K562 (cell line): ENCODE results near the gene NUDT22. TPM values are rescaled to one million over a fixed set of nuclear protein-coding genes. Genes with fewer than 3 reads are reported as not detected.

Experiments
- ARID1B ChIP-seq: fragments of 450-650 bp; IDR thresholded peaks from 2 replicates; pipeline ENCODE4 v1.6.1; 2016; ENCODE audit warnings: antibody characterized with exemption, mild to moderate bottlenecking, inconsistent platforms
- ARID4B ChIP-seq: sonication (generic); formaldehyde crosslinking; IDR thresholded peaks from 2 replicates; pipeline ENCODE4 v1.8.0; 2022; ENCODE audit warnings: mild to moderate bottlenecking, missing genetic modification reagents
- COPS2 ChIP-seq: fragments of 450-650 bp; conservative IDR thresholded peaks from 2 replicates; pipeline ENCODE4 v1.6.1; 2016; ENCODE audit warnings: mild to moderate bottlenecking, moderate library complexity
- GABPB1 ChIP-seq: sonication (generic); formaldehyde crosslinking; IDR thresholded peaks from 2 replicates; pipeline ENCODE4 v1.8.0; 2022; ENCODE audit warnings: mild to moderate bottlenecking, missing genetic modification reagents
- KLF16 ChIP-seq: IDR thresholded peaks from 2 replicates; pipeline ENCODE4 v1.6.1; 2016; ENCODE audit warnings: antibody characterized with exemption
- NCOA6 ChIP-seq: fragments of 450-650 bp; IDR thresholded peaks from 2 replicates; pipeline ENCODE4 v1.6.1; 2017; ENCODE audit warnings: mild to moderate bottlenecking
- NFIC ChIP-seq: fragments of 450-650 bp; IDR thresholded peaks from 2 replicates; pipeline ENCODE4 v1.6.1; 2017; ENCODE audit warnings: mild to moderate bottlenecking, inconsistent platforms
- NONO ChIP-seq, 2 experiments: fragments of 200-400 bp in 1 of 2; fragments of 450-650 bp in 1 of 2; formaldehyde crosslinking in 1 of 2; IDR thresholded peaks; 2 replicates each; pipeline ENCODE4 v1.6.1; 2017; ENCODE audit warnings: low read depth in 2 of 2, mild to moderate bottlenecking in 2 of 2, moderate library complexity in 2 of 2, low read length in 1 of 2
- RB1 ChIP-seq: fragments of 450-650 bp; IDR thresholded peaks from 2 replicates; pipeline ENCODE4 v1.6.1; 2017; ENCODE audit warnings: low read depth, mild to moderate bottlenecking
- SMARCA4 ChIP-seq: fragments of 450-650 bp; IDR thresholded peaks from 2 replicates; pipeline ENCODE4 v1.6.1; 2016
- TCF7L2 ChIP-seq: fragments of 150-350 bp; IDR thresholded peaks from 2 replicates; pipeline ENCODE4 v1.6.1; 2016; ENCODE audit warnings: low read depth, mild to moderate bottlenecking, low read length, moderate library complexity
- TCFL5 ChIP-seq: fragments of 250-450 bp; sonication (Bioruptor Pico); conservative IDR thresholded peaks from 2 replicates; pipeline ENCODE4 v1.6.1; 2021; ENCODE audit warnings: mild to moderate bottlenecking, moderate library complexity, matching md5 sums
- TOE1 ChIP-seq, 2 experiments: fragments of 450-650 bp in 1 of 2; sonication (generic) in 1 of 2; formaldehyde crosslinking in 1 of 2; IDR thresholded peaks; 2 replicates each; pipeline versions ENCODE4 v1.7.1 to v1.8.0; 2016 to 2022; ENCODE audit warnings: borderline replicate concordance in 2 of 2, mild to moderate bottlenecking in 2 of 2, antibody characterized with exemption in 1 of 2, inconsistent platforms in 1 of 2, low read depth in 1 of 2, missing genetic modification reagents in 1 of 2, moderate library complexity in 1 of 2
- ZNF589 ChIP-seq: fragments of 200-800 bp; sonication (Bioruptor generic); IDR thresholded peaks from 2 replicates; pipeline ENCODE4 v1.6.1; 2016; ENCODE audit warnings: low read depth, missing genetic modification characterization, missing compliant biosample characterization
- ZNF696 ChIP-seq: fragments of 250-450 bp; sonication (Bioruptor Pico); conservative IDR thresholded peaks from 2 replicates; pipeline ENCODE4 v1.4.0; 2020; ENCODE audit warnings: mild to moderate bottlenecking, moderate library complexity
- ZNF717 ChIP-seq: fragments of 250-450 bp; sonication (Bioruptor Pico); IDR thresholded peaks from 2 replicates; pipeline ENCODE4 v1.5.0; 2021
- ZZZ3 ChIP-seq: fragments of 450-650 bp; IDR thresholded peaks from 2 replicates; pipeline ENCODE4 v1.6.1; 2016; ENCODE audit warnings: antibody characterized with exemption, mild to moderate bottlenecking, moderate library complexity
- polyA plus RNA-seq, 8 experiments: library from polyadenylated mRNA; depleted of rRNA in 4 of 8; stranded (reverse) in 5 of 8; unstranded in 3 of 8; fragments of >200 nt; fragmentation: Nextera tagmentation in 2 of 8; fragmentation: Illumina TruSeq in 1 of 8; extraction: Ambion mirVana in 2 of 8; extraction: Trizol in 1 of 8; gene quantifications; 2 replicates each; pipeline versions ENCODE4 v1.2.1 to v1.2.3, GENCODE V29; 2011 to 2014; ENCODE audit warnings: inconsistent platforms in 1 of 8, missing spikeins in 1 of 8
- total RNA-seq, 7 experiments: library from RNA; depleted of rRNA in 6 of 7; stranded (reverse); fragments of >200 nt in 6 of 7; fragmentation: Illumina TruSeq in 2 of 7; extraction: Trizol in 2 of 7; gene quantifications; 2 replicates each; pipeline versions ENCODE4 v1.2.1 to v1.2.3, GENCODE V29; 2011 to 2021; ENCODE audit warnings: low replicate concordance in 1 of 7
- TF ChIP-seq, protein P1 (sequence below), 3 experiments: IDR thresholded peaks in 2 of 3; conservative IDR thresholded peaks in 1 of 3; 2 replicates each; pipeline ENCODE4 v1.5.1; 2011 to 2012; ENCODE audit warnings: low read length in 3 of 3, mild to moderate bottlenecking in 3 of 3, control low read depth in 2 of 3, improper control_type of control experiment in 1 of 3, inconsistent platforms in 1 of 3, low read depth in 1 of 3, mixed read lengths in 1 of 3, moderate library complexity in 1 of 3; ENCODE audit not compliant: insufficient read depth in 2 of 3
- TF ChIP-seq, protein P2 (sequence below): fragments of 250-450 bp; sonication (Bioruptor Pico); IDR thresholded peaks from 2 replicates; pipeline ENCODE4 v1.8.0; 2021; ENCODE audit warnings: moderate library complexity, mild to moderate bottlenecking, inconsistent platforms

Gene NUDT22
- total and polyA plus RNA-seq, 9 of the 15 experiments (the other 6 are each of a cell fraction or from before 2014, with no cell fraction given): 6.3 to 92.6 (median 37.4) TPM

DNA sequence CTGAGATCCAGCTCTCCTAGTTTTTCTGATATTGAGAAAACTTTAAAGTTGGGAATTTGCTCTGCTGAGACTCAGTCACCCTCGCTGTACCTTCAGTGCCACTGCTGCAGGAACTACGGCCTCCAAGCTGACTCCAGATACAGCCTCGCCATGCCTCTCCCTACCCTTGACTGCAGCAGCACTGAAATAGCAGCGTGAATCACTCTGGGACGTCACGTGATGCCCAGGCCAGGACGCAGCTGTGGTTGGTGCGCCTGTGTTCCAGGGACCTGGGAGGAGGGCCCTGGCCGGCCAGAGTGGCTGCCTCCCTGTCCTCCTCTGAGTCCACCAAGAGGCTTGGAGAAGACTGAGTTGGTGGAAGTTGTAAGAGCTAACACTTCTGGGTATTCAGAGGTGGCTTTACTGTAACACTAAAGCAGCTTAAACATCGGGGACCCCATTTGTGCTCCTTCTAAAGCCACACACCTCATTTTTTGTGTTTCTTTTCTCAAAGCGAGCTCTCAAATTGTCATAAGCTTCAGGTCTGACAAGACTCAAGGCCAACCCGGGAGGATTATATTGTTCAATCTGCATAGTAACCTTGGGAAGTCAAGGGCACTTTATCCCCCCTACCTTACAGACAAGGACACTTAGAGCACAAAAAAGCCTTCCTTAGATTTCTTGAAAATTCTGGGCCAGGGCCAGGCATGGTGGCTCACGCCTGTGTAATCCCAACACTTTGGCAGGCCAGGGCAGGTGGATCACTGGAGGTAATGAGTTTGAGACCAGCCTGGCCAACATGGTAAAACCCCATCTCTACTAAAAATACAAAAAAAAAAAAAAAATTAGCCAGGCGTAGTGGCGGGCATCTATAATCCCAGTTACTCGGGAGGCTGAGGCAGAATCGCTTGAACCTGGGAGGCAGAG lies 44.3 kb upstream of the NUDT22 start (continued):
- TF ChIP-seq, protein P1, sequence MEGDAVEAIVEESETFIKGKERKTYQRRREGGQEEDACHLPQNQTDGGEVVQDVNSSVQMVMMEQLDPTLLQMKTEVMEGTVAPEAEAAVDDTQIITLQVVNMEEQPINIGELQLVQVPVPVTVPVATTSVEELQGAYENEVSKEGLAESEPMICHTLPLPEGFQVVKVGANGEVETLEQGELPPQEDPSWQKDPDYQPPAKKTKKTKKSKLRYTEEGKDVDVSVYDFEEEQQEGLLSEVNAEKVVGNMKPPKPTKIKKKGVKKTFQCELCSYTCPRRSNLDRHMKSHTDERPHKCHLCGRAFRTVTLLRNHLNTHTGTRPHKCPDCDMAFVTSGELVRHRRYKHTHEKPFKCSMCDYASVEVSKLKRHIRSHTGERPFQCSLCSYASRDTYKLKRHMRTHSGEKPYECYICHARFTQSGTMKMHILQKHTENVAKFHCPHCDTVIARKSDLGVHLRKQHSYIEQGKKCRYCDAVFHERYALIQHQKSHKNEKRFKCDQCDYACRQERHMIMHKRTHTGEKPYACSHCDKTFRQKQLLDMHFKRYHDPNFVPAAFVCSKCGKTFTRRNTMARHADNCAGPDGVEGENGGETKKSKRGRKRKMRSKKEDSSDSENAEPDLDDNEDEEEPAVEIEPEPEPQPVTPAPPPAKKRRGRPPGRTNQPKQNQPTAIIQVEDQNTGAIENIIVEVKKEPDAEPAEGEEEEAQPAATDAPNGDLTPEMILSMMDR (IDR thresholded peaks at IDR 0.05 in 2 of 3, conservative IDR thresholded peaks at IDR 0.05 in 1 of 3; ENCODE audit: insufficient read depth in 2 of 3, low read depth in 1 of 3, low read length in 3 of 3): no peak
- TF ChIP-seq TCF7L2 (no peak), NFIC (0 out of 2 replicates have a peak, but pooled peaks have one; percentile 16), KLF16 (no peak), ARID1B (peak; percentile 54; the same call in 1 of the 2 replicates), NONO (IDR thresholded peaks at IDR 0.05; ENCODE audit: low read depth in 2 of 2, low read length in 1 of 2) (0 out of 4 replicates have a peak, but pooled peaks of 1 of the 2 experiments have one; percentile 40), TOE1 (IDR thresholded peaks at IDR 0.05; ENCODE audit: borderline replicate concordance) (peak; percentile 100), TOE1 (CRISPR knock-in tag; IDR thresholded peaks at IDR 0.05; ENCODE audit: borderline replicate concordance, low read depth) (no peak), SMARCA4 (peak; percentile 34; the same call in 1 of the 2 replicates), COPS2 (no peak), GABPB1 (CRISPR knock-in tag) (peak; percentile 37; the same call in 1 of the 2 replicates), ZZZ3 (no peak), ZNF589 (CRISPR knock-in tag) (no peak), RB1 (no peak; the same call in 1 of the 2 replicates), TCFL5 (CRISPR knock-in tag) (no peak), NCOA6 (no peak), ARID4B (CRISPR knock-in tag) (peak; percentile 57; the same call in 1 of the 2 replicates), ZNF717 (CRISPR knock-in tag) (no peak), ZNF696 (CRISPR knock-in tag) (no peak)
- TF ChIP-seq, protein P2, sequence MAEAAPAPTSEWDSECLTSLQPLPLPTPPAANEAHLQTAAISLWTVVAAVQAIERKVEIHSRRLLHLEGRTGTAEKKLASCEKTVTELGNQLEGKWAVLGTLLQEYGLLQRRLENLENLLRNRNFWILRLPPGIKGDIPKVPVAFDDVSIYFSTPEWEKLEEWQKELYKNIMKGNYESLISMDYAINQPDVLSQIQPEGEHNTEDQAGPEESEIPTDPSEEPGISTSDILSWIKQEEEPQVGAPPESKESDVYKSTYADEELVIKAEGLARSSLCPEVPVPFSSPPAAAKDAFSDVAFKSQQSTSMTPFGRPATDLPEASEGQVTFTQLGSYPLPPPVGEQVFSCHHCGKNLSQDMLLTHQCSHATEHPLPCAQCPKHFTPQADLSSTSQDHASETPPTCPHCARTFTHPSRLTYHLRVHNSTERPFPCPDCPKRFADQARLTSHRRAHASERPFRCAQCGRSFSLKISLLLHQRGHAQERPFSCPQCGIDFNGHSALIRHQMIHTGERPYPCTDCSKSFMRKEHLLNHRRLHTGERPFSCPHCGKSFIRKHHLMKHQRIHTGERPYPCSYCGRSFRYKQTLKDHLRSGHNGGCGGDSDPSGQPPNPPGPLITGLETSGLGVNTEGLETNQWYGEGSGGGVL (CRISPR knock-in tag): no peak
